Measurements from ENCODE around the gene PIK3R2.

GRCh38 chr19:18137242-18137641 lies 15.7 kb upstream of the PIK3R2 start:
- no peak for TF ChIP-seq CTCF (IDR thresholded peaks at IDR 0.05)
- TF ChIP-seq POLR2A (IDR thresholded peaks at IDR 0.05) = no peak
- no peak for TF ChIP-seq EP300 (IDR thresholded peaks at IDR 0.05; ENCODE audit: low read depth)

Measured in transverse colon (tissue), 3 donors.